GM12874 (cell line): ENCODE measurements around the gene ATF4.

Source experiments
- TF ChIP-seq, protein P1 (sequence below): IDR thresholded peaks from 2 replicates; pipeline ENCODE4 v1.5.1; 2011; ENCODE audit warnings: low read depth, mild to moderate bottlenecking, control low read depth, low read length, moderate library complexity; ENCODE audit not compliant: insufficient read depth

Gene ATF4

GRCh38 chr22:39515266-39516050 lies 4.9 kb upstream of the ATF4 start:
- TF ChIP-seq, protein P1, sequence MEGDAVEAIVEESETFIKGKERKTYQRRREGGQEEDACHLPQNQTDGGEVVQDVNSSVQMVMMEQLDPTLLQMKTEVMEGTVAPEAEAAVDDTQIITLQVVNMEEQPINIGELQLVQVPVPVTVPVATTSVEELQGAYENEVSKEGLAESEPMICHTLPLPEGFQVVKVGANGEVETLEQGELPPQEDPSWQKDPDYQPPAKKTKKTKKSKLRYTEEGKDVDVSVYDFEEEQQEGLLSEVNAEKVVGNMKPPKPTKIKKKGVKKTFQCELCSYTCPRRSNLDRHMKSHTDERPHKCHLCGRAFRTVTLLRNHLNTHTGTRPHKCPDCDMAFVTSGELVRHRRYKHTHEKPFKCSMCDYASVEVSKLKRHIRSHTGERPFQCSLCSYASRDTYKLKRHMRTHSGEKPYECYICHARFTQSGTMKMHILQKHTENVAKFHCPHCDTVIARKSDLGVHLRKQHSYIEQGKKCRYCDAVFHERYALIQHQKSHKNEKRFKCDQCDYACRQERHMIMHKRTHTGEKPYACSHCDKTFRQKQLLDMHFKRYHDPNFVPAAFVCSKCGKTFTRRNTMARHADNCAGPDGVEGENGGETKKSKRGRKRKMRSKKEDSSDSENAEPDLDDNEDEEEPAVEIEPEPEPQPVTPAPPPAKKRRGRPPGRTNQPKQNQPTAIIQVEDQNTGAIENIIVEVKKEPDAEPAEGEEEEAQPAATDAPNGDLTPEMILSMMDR: no peak

DNA sequence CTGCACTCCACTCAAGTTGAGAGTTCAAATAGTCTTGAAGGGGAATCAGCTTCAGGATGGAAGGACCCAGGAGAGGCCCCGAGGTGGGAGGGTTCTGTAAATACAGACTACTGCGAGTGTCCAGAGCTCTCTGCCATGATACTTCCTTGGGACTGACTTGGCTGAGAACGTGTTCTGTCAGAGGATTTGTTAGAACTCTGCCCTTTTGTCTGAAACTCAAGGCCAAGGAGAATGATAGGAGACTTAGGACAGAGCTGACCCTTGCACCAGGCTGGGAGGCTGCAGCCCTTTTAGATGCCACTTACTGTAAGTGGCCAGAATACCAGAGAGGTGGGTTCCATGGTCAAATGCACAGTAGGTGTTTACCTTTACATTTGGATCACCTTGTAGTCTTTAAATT lies 2.9 kb upstream of the ATF4 start:
- TF ChIP-seq, protein P1: no peak

- TF ChIP-seq, protein P1: no peak
Observed at GRCh38 chr22:39518144-39518786, 2.1 kb upstream of the ATF4 start.

- TF ChIP-seq, protein P1: no peak
Observed at GRCh38 chr22:39518996-39519680, 1.2 kb upstream of the ATF4 start.

GRCh38 chr22:39519681-39520225 lies 609 bp upstream of the ATF4 start:
- TF ChIP-seq, protein P1: peak; percentile 44

DNA sequence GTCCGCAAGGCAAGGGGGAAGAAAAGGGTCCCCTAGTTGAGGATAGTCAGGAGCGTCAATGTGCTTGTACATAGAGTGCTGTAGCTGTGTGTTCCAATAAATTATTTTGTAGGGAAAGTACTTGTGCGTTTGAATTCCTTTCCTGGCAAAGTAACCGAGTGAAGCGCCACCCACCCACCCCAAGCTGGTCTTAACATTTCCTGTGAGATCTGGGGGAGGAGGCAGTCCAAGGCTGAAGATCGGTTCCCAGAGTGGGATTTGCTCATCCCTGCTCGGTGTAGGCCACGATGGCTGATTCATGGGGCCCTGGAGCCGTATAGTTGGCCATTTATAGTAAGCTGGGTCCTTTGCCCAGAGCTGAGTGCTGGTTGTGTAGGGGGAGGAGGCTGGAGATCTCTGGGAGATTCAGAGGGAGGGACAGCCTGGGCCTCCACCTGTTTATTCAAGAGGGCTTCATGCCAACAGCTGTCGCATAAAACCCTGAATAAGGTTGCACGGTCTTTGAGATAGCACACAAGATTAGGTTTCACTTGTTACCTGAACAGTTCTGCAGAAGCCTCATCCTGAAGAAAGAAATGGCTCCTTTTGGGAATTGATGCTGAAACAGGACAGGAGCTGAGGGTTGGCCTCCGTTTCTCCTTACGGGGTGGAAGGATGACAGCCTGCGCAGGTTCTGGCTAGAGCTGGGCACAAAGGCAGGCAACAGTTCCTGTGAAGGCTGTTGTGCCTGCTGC lies 2.4 kb downstream of the ATF4 start:
- TF ChIP-seq, protein P1: no peak
